Left ventricle myocardium inferior (tissue), 1 donor: ENCODE results near the gene AMN1. TPM values are rescaled to one million over a fixed set of nuclear protein-coding genes. Genes with fewer than 3 reads are reported as not detected.
A peak's percentile ranks its signal among the peaks of the same experiment; 100 is the strongest.
"Not testable (repeated sequence)": the region's sequence is repeated elsewhere in the genome, so short reads cannot be mapped to it uniquely, and the experiment has no call there.

Experiments
- DNase-seq: peaks from one replicate; pipeline ENCODE4 v3.0.0-alpha.2; 2020
- H3K27ac ChIP-seq: fragments of 200-600 bp; replicated peaks from 2 replicates; pipeline ENCODE4 v1.8.0; 2021
- H3K27me3 ChIP-seq: fragments of 200-600 bp; 2 replicates; pipeline ENCODE4 v1.8.0; 2021; ENCODE audit warnings: low read depth
- H3K36me3 ChIP-seq: fragments of 200-600 bp; 2 replicates; pipeline ENCODE4 v1.8.0; 2021
- H3K4me1 ChIP-seq: fragments of 200-600 bp; 2 replicates; pipeline ENCODE4 v1.8.0; 2021
- H3K4me3 ChIP-seq: fragments of 200-600 bp; 2 replicates; pipeline ENCODE4 v1.8.0; 2021; ENCODE audit warnings: mild to moderate bottlenecking, moderate library complexity
- H3K9me3 ChIP-seq: fragments of 200-600 bp; replicated peaks from 2 replicates; pipeline ENCODE4 v1.8.0; 2021
- CTCF ChIP-seq: fragments of 200-600 bp; IDR thresholded peaks from 2 replicates; pipeline ENCODE4 v1.8.0; 2021; ENCODE audit warnings: antibody characterized with exemption, mild to moderate bottlenecking, borderline replicate concordance
- intact Hi-C: fragments of 100-400 bp; cut with micrococcal nuclease; formaldehyde crosslinking; loops from one replicate; pipeline ENCODE4 v1.11.0; 2022
- total RNA-seq: library from RNA; stranded (reverse); fragmentation: NEBNext Ultra II Directional; extraction: Animal tissue kit (Norgen Biotek cat#: 25700); gene quantifications from one replicate; pipeline ENCODE4 v1.2.1, GENCODE V29; 2021
- donor health status: DM: no; HTN: yes; CAD: no; lungs with severe emphysema.

Gene AMN1
- total RNA-seq, 1 donor from 2014 or later: 13.9 TPM

GRCh38 chr12:31751085-31751484, 22.3 kb upstream of the AMN1 start:
- intact Hi-C loops: no loop called here
- Histone ChIP-seq H3K4me3 (no peak overlapping the region), H3K27ac (peak overlapping the region; percentile 78), H3K4me1 (peaks cover 23% of the 10 kb centered on the region), H3K36me3 (no peaks in the 10 kb centered on the region), H3K27me3 (no peaks in the 10 kb centered on the region), H3K9me3 (peaks cover 11% of the 10 kb centered on the region)
- TF ChIP-seq CTCF: no peak
- no peak for DNase-seq

GRCh38 chr12:31750747-31751039, 21.9 kb upstream of the AMN1 start:
- peaks cover 11% of the 10 kb centered on the region for H3K9me3 ChIP-seq
- H3K27me3 ChIP-seq: no peaks in the 10 kb centered on the region
- no peak for DNase-seq
- intact Hi-C loops: no loop called here
- TF ChIP-seq CTCF: no peak
- H3K36me3 ChIP-seq: no peaks in the 10 kb centered on the region
- H3K27ac ChIP-seq: peak overlapping the region; percentile 78
- H3K4me1 ChIP-seq: peaks cover 23% of the 10 kb centered on the region
- H3K4me3 ChIP-seq: no peak overlapping the region

GRCh38 chr12:31749024-31749704, 20.3 kb upstream of the AMN1 start:
- no peak for TF ChIP-seq CTCF
- DNase-seq: no peak
- H3K36me3 ChIP-seq: no peaks in the 10 kb centered on the region
- peaks cover 23% of the 10 kb centered on the region for H3K4me1 ChIP-seq
- peak overlapping the region; percentile 78 for H3K27ac ChIP-seq
- intact Hi-C loops: no loop called here
- no peaks in the 10 kb centered on the region for H3K27me3 ChIP-seq
- H3K9me3 ChIP-seq: peaks cover 11% of the 10 kb centered on the region
- no peak overlapping the region for H3K4me3 ChIP-seq

GRCh38 chr12:31745242-31745641, 16.4 kb upstream of the AMN1 start:
- no peaks in the 10 kb centered on the region for H3K27me3 ChIP-seq
- TF ChIP-seq CTCF: no peak
- H3K27ac ChIP-seq: no peak overlapping the region
- no peak overlapping the region for H3K4me3 ChIP-seq
- no peaks in the 10 kb centered on the region for H3K36me3 ChIP-seq
- intact Hi-C loops: no loop called here
- DNase-seq: no peak
- peaks cover 18% of the 10 kb centered on the region for H3K4me1 ChIP-seq
- peaks cover 11% of the 10 kb centered on the region for H3K9me3 ChIP-seq

GRCh38 chr12:31744363-31744762, 15.5 kb upstream of the AMN1 start:
- H3K27me3 ChIP-seq, H3K27ac ChIP-seq, H3K4me3 ChIP-seq, H3K36me3 ChIP-seq, intact Hi-C loops, DNase-seq: not testable (repeated sequence)
- H3K9me3 ChIP-seq: peaks cover 11% of the 10 kb centered on the region
- H3K4me1 ChIP-seq: peaks cover 14% of the 10 kb centered on the region

- no peak for TF ChIP-seq CTCF
- DNase-seq: no peak
- Histone ChIP-seq H3K27me3 (no peaks in the 10 kb centered on the region), H3K4me1 (peaks cover 12% of the 10 kb centered on the region), H3K9me3 (no peaks in the 10 kb centered on the region), H3K27ac (no peak overlapping the region), H3K4me3 (no peak overlapping the region), H3K36me3 (no peaks in the 10 kb centered on the region)
- intact Hi-C loops: no loop called here
Observed at GRCh38 chr12:31742891-31743290, 14.1 kb upstream of the AMN1 start.
